B cell (primary cell): ENCODE measurements around the gene NRF1. TPM values are rescaled to one million over a fixed set of nuclear protein-coding genes. Genes with fewer than 3 reads are reported as not detected.

Source experiments
- ATAC-seq: fragments of 200-7000 bp; cut with Tn5 transposase; one replicate; pipeline ENCODE4 v1.10.0; 2021; ENCODE audit warnings: low read depth, mild to moderate bottlenecking, moderate number of reproducible peaks, moderate library complexity
- CTCF ChIA-PET: fragments of 350-600 bp; sonication (Branson Sonifier 250); formaldehyde crosslinking; loops from one replicate; lab custom pipeline; 2021; ENCODE audit warnings: antibody characterized with exemption, inconsistent platforms; lab: Charles Lee
- POLR2A ChIA-PET: fragments of 350-600 bp; sonication (Branson Sonifier 250); formaldehyde crosslinking; loops from one replicate; lab custom pipeline; 2021; ENCODE audit warnings: antibody characterized with exemption; lab: Charles Lee
- DNase-seq: peaks from one replicate; pipeline ENCODE4 v3.0.0; 2013
- H2AFZ ChIP-seq: 2 replicates; pipeline ENCODE4 v1.6.1; 2012; ENCODE audit warnings: mild to moderate bottlenecking, low read depth, low read length; ENCODE audit not compliant: insufficient read depth, poor library complexity, severe bottlenecking
- H3K27ac ChIP-seq, 2 donors: 1 replicate in 1 of 2; 2 replicates in 1 of 2; pipeline ENCODE4 v1.5.1; 2012 to 2013; ENCODE audit warnings: low read length in 2 of 2, mild to moderate bottlenecking in 2 of 2, moderate library complexity in 1 of 2
- H3K27me3 ChIP-seq, 4 experiments: fragments of 200-600 bp in 1 of 4; sonication (generic) in 1 of 4; replicated peaks in 1 of 4; 1 replicate in 2 of 4; 2 replicates in 2 of 4; pipeline versions ENCODE4 v1.6.1 to v1.7.0; 2013 to 2016; ENCODE audit warnings: low read length in 3 of 4, mild to moderate bottlenecking in 2 of 4, mixed read lengths in 1 of 4, moderate library complexity in 1 of 4; ENCODE audit not compliant: insufficient read depth in 4 of 4, control insufficient read depth in 3 of 4; ENCODE audit errors: control extremely low read depth in 1 of 4
- H3K36me3 ChIP-seq, 2 experiments: replicated peaks in 1 of 2; 1 replicate in 1 of 2; 2 replicates in 1 of 2; pipeline versions ENCODE4 v1.6.1 to v1.7.1; 2013; ENCODE audit warnings: low read length in 1 of 2; ENCODE audit not compliant: insufficient read depth in 2 of 2, control insufficient read depth in 1 of 2; ENCODE audit errors: control extremely low read depth in 1 of 2, extremely low read depth in 1 of 2
- H3K4me1 ChIP-seq, 2 donors: fragments of 200-600 bp in 1 of 2; sonication (generic) in 1 of 2; 1 replicate in 1 of 2; 2 replicates in 1 of 2; pipeline versions ENCODE4 v1.5.1 to v1.6.1; 2013 to 2017; ENCODE audit warnings: low read length in 2 of 2; ENCODE audit not compliant: control insufficient read depth in 2 of 2, insufficient read depth in 2 of 2
- H3K4me2 ChIP-seq: replicated peaks from 2 replicates; pipeline ENCODE3; 2012; ENCODE audit warnings: mild to moderate bottlenecking, low read depth, low read length; ENCODE audit not compliant: poor library complexity, severe bottlenecking
- H3K4me3 ChIP-seq, 5 experiments: fragments of 200-600 bp in 1 of 5; sonication (generic) in 1 of 5; 1 replicate in 3 of 5; 2 replicates in 2 of 5; pipeline versions ENCODE4 v1.5.1 to v1.7.0; 2011 to 2016; ENCODE audit warnings: low read length in 4 of 5, mild to moderate bottlenecking in 4 of 5, low read depth in 2 of 5, control low read depth in 1 of 5, moderate library complexity in 1 of 5; ENCODE audit not compliant: insufficient read depth in 1 of 5; ENCODE audit errors: control extremely low read depth in 1 of 5, extremely low read depth in 1 of 5
- H3K79me2 ChIP-seq: fragments of 200-600 bp; sonication (generic); one replicate; pipeline ENCODE4 v1.6.0; 2016; ENCODE audit warnings: low read length; ENCODE audit not compliant: control insufficient read depth, insufficient read depth
- H3K9ac ChIP-seq: fragments of 200-600 bp; sonication (generic); 2 replicates; pipeline ENCODE4 v1.6.1; 2017; ENCODE audit warnings: mild to moderate bottlenecking, low read length, moderate library complexity
- H3K9me3 ChIP-seq, 3 donors: one replicate each; pipeline versions ENCODE4 v1.6.1 to v1.7.1; 2013; ENCODE audit warnings: low read length in 2 of 3; ENCODE audit not compliant: control insufficient read depth in 2 of 3, insufficient read depth in 1 of 3; ENCODE audit errors: control extremely low read depth in 1 of 3
- H4K20me1 ChIP-seq: 2 replicates; pipeline ENCODE4 v1.6.0; 2012; ENCODE audit warnings: mild to moderate bottlenecking, low read length; ENCODE audit not compliant: insufficient read depth, control insufficient read depth, poor library complexity, severe bottlenecking
- H3K27ac Mint-ChIP-seq: one replicate; pipeline ENCODE4 v1.8.0; 2021; ENCODE audit warnings: mixed read lengths
- H3K27me3 Mint-ChIP-seq: one replicate; pipeline ENCODE4 v1.8.0; 2021; ENCODE audit warnings: mixed read lengths
- H3K4me1 Mint-ChIP-seq: one replicate; pipeline ENCODE4 v1.8.0; 2021; ENCODE audit warnings: mixed read lengths
- H3K4me3 Mint-ChIP-seq: one replicate; pipeline ENCODE4 v1.8.0; 2021; ENCODE audit warnings: mixed read lengths
- H3K9me3 Mint-ChIP-seq: one replicate; pipeline ENCODE4 v1.8.0; 2022; ENCODE audit warnings: mixed read lengths; ENCODE audit not compliant: insufficient read depth
- CTCF ChIP-seq: fragments of 200-600 bp; IDR thresholded peaks from one replicate; pipeline ENCODE4 v1.8.0; 2022; ENCODE audit warnings: antibody characterized with exemption, mild to moderate bottlenecking
- EZH2 ChIP-seq: IDR thresholded peaks from 2 replicates; pipeline ENCODE4 v1.6.1; 2012; ENCODE audit warnings: borderline replicate concordance, low read depth, mild to moderate bottlenecking, moderate library complexity, low read length; ENCODE audit not compliant: insufficient read depth, poor library complexity, severe bottlenecking
- WGBS: methylation state at CpG from one replicate; pipeline ENCODE4 v1.1.5; 2013; ENCODE audit warnings: missing lambda C conversion rate; ENCODE audit not compliant: insufficient coverage; 5-methylcytosine and 5-hydroxymethylcytosine counted together
- intact Hi-C: fragments of 100-400 bp; cut with micrococcal nuclease; formaldehyde crosslinking; loops from one replicate; pipeline ENCODE4 v1.10.0; 2022
- polyA plus RNA-seq: library from polyadenylated mRNA; depleted of rRNA; stranded (reverse); fragments of >200 nt; gene quantifications from 2 replicates; pipeline ENCODE4 v1.2.3, GENCODE V29; 2012
- total RNA-seq, 2 donors: library from RNA; stranded (reverse); fragments of 120-200 nt in 1 of 2; gene quantifications; 1 replicate in 1 of 2; 2 replicates in 1 of 2; pipeline versions ENCODE4 v1.2.3 to v1.2.4, GENCODE V29; 2013 to 2022

Gene NRF1
- total and polyA plus RNA-seq, 2 donors (not counting 1 experiment from before 2014, with no cell fraction given): 19.6 to 53.0 TPM

GRCh38 chr7:129714514-129715063, 103.1 kb downstream of the NRF1 start:
- Histone ChIP-seq H3K9me3 (no peaks in the 10 kb centered on the region), H4K20me1 (no peaks in the 10 kb centered on the region), H3K4me2 (no peak overlapping the region), H3K4me3 (no peak overlapping the region), H2AFZ (no peak overlapping the region), H3K79me2 (no peaks in the 10 kb centered on the region), H3K36me3 (peaks cover 9 to 75% of the 10 kb centered on the region in 2 experiments), H3K27ac (no peak overlapping the region), H3K9ac (no peak overlapping the region), H3K27me3 (no peaks in the 10 kb centered on the region), H3K4me1 (no peaks in the 10 kb centered on the region)
- no peaks in the 10 kb centered on the region for H3K4me1 Mint-ChIP-seq
- DNase-seq: no peak
- no peak for ATAC-seq
- H3K27me3 Mint-ChIP-seq: no peaks in the 10 kb centered on the region
- H3K27ac Mint-ChIP-seq: no peak overlapping the region
- CTCF ChIA-PET: no interaction called here
- WGBS: no CpG with 5 or more reads among the region's 1 CpG
- intact Hi-C loops: no loop called here
- H3K9me3 Mint-ChIP-seq: no peaks in the 10 kb centered on the region
- no peak overlapping the region for H3K4me3 Mint-ChIP-seq
- POLR2A ChIA-PET: no interaction called here
- no peak for TF ChIP-seq CTCF
- no peak for TF ChIP-seq EZH2

GRCh38 chr7:129719980-129720732, 108.6 kb downstream of the NRF1 start:
- WGBS: 83% methylated on average over 5 of the region's 6 CpGs
- Histone ChIP-seq H2AFZ (no peak overlapping the region), H3K4me2 (no peak overlapping the region), H3K27ac (no peak overlapping the region), H3K9me3 (no peaks in the 10 kb centered on the region), H3K79me2 (no peaks in the 10 kb centered on the region), H3K4me3 (no peak overlapping the region), H3K4me1 (no peaks in the 10 kb centered on the region), H4K20me1 (no peaks in the 10 kb centered on the region), H3K9ac (no peak overlapping the region), H3K36me3 (peaks cover 5 to 54% of the 10 kb centered on the region in 2 experiments), H3K27me3 (no peaks in the 10 kb centered on the region)
- DNase-seq (no peak), ATAC-seq (no peak)
- TF ChIP-seq EZH2: no peak
- TF ChIP-seq CTCF: no peak
- no peak overlapping the region for H3K27ac Mint-ChIP-seq
- no peaks in the 10 kb centered on the region for H3K4me1 Mint-ChIP-seq
- CTCF ChIA-PET: no interaction called here
- POLR2A ChIA-PET: no interaction called here
- no peaks in the 10 kb centered on the region for H3K27me3 Mint-ChIP-seq
- H3K9me3 Mint-ChIP-seq: no peaks in the 10 kb centered on the region
- H3K4me3 Mint-ChIP-seq: no peak overlapping the region
- intact Hi-C loops: loop anchor here (10.0 kb wide), 1 partner anchor 295 kb away; no protein-coding TSS in a partner anchor
